DMS114 treated with DMSO at 0.1 percent for 48 hours (cell line): Measurements from ENCODE around the gene DGCR2.
"Not testable (repeated sequence)": the region's sequence is repeated elsewhere in the genome, so short reads cannot be mapped to it uniquely, and the experiment has no call there.

Source experiments
- DNase-seq: peaks from one replicate; lab custom pipeline; 2025; ENCODE audit not compliant: unreplicated experiment; lab: John Stamatoyannopoulos, UW

Gene DGCR2

GRCh38 chr22:19032898-19033567, 89.2 kb downstream of the DGCR2 start:
- DNase-seq = not testable (repeated sequence)

- not testable (repeated sequence) for DNase-seq
Observed at GRCh38 chr22:19032156-19032785, 89.9 kb downstream of the DGCR2 start.

DNA sequence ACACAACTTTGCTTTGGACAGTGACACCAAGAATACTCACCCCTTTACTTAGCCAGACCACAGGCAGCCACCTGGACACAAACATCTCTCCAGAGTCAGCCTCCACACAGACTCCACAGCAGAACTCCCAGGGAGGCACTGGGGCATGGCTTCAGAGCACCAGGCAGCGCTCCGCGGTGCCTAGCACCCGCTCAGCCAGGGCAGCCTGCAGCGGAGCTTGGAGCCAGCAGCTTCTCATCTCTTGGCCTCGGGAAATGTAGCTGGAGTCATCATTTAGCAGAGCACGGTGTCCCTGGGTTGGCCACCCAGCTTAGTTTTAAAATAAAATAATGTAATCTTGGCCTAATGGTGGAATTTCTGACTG, 91.3 kb downstream of the DGCR2 start:
- DNase-seq = not testable (repeated sequence)

DNA sequence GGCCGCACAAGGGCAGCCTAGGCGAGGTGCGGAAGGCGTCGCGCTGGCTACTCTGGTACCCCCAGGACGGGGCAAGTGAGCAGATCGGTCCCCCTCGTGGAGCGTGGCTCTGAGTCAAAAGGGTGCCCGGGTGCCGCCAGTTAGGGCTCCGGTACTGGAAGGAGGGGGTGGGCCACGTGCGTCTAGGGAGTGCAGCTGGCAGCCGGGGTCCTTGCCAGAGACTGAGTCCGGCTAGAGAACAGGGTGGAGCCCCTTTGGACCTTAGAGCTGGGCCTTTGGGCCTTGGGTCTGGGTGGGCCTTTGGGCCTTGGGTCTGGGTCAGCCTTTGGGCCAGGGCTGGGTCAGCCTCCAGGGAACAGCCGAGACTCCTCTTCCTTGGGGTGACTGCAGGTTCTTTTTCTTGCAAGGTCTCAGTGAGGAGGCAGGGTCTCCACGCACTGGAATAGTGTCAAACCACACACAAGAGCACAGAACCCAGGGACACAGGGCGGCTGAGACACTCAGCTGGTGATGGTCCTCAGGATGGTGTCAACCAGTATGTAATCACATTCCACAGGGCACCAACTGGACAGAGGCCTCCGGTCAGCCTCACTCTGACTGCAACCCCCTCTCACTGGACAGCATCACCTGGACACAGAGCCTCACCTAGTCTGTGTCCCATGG, 91.9 kb downstream of the DGCR2 start:
- DNase-seq = not testable (repeated sequence)

DNA sequence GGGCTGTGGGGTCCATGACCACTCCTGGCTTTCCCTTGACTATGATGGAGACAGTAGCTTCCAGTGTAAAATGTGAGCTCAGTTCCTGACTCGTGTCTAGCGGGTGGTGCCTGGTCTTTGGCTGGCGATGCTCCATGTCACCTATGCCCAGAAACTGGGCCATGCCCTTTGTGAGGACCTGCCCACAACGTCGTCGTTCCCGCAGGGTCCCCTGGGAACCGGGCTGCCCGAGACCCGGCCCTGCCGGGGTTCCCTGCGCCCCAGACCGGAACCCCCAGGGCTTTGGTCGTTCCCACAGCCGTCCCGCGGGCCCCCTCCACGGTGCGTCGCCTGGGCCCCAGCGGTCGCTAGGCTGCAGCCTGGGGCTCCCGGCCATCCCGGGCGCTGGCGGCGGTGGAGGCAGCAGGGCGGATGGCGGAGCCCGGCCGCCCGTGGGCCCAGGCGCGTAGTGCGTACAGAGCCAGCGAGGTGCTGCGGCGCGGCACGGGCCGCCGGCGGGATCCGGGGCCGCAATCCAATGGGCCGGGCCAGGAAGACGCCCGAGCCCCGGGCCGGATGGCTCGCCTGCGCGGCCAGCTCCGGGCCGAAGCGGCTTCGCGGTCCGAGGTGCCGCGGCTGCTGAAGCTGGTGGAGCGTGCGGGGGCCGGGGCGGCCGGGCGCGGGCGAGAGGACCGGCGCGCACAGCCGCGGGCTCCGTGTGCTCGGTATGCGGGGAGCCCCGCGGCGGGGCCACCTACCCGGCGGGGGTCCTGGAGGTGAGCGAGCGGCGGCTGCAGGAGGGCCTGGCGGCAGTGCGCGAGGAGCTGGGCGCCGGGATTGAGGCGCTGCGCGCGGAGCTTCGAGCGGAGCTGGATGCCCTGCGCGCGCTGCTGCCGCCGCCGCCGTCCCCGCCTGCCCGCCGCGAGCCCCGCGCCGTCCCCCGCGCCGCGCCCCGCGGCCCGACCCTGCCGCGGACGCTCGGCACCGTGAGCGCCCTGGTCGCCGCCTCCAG, 92.8 kb downstream of the DGCR2 start:
- DNase-seq = not testable (repeated sequence)

DNA sequence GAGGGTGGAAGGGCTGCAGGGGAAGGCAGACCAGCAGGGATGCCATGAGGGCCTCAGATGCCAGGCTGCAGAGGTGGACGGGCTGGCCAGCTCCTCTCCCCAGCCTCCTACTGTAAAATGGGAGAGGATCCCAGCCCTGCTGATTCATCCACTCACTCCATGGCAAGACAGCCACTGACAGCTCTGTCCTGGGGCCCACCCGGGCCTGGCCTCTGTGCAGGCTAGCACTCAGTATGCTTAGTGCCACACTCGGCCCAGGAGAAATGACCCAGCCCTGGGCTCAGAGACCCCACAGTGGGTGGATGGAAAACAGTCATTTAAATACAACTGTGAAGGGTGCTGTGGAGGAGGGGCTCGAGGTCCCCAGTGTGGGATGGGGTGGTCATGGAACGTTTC, 94.2 kb downstream of the DGCR2 start:
- DNase-seq = not testable (repeated sequence)

DNA sequence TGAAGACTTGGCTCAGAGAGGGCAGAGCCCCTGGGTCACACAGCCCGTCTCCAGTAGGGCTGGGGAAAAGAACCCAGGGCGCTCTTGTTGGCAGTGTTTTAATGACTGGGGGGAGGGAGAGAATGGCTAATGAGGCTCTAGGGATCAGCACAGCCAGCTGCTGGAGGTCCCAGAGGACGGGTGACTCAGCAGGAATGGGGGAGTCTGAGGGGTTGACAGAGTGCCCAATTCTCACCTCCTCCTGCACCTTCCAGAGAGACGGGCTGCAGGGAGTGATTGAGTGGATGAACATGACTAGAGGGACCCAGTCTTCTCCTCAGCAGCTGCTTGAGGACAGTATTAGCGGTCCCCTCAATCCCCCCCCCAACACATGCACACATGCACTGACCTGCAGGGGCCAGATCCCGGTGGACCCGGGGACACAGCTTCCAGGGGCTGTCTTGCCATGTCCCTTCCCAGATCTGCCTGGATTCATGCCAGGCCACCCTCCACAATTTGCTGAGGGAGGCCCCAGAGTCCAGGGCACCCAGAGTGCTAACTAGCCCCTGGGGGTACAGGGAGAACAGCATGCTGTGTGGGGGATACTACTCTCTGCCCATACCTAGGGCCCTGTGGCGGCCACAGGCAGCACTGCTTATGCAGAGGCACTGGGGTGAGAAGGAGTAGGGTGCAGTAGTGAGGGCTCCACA, 94.7 kb downstream of the DGCR2 start:
- DNase-seq = not testable (repeated sequence)

DNA sequence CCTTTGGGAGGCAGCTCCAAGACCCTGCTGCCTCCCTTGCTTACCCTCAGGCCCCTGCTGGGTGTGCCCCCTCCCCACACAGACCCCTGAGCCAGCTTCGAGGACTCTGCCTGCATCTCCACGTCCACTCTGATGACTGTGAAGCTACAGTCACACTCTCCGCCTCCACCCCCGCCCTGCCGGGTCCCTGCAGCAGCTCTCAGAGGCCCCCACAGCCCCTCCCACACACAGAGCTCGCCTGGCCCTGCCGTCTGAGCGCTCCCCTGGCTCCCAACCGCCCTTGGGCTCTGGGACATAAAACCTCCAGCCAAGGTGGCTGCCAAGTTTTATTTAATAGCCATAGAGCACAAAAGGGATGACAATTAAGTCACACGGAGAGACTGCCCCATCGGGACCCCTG, 96.1 kb downstream of the DGCR2 start:
- DNase-seq = not testable (repeated sequence)

GRCh38 chr22:19024956-19025489, 97.2 kb downstream of the DGCR2 start:
- not testable (repeated sequence) for DNase-seq

DNA sequence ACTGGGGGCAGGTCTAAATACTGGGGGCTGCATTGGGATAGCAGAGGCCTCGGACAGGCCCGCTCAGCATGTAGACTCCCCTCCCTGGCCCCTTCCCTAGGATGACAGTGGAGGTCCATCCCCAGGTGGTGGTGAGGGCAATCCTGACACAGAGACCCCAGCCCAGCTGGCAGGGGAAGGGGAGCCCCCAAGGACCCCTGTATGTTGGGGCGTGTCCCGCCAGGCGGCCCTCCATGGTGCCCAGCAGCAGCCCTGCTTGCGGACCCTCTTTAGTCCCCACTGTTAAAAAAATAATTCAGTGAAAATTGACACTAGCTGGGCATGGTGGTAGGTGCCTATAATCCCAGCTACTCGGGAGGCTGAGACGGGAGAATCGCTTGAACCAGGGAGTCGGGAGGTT, 98.3 kb downstream of the DGCR2 start:
- DNase-seq = not testable (repeated sequence)

GRCh38 chr22:19022755-19023154, 99.5 kb downstream of the DGCR2 start:
- no peak for DNase-seq

DNA sequence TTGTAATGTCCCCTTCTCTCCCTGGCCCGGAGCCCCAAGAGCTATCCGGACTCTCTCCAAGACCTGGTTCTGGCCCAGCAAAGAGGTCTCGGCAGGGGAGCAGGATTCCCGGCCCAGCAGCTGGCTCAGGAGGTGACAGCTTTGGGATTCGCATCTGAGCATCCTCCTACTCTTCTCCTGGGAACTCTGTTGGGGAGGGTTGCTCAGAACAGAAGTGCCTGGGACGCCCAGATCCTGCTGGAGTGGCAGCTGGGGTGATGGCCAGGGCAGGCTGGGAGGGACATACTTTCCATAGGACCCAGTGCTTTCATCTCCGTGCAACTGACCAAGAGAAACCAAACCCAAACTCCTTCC, 102.6 kb downstream of the DGCR2 start:
- DNase-seq = no peak

- DNase-seq = no peak
Observed at GRCh38 chr22:19019029-19019678, 103.1 kb downstream of the DGCR2 start.

GRCh38 chr22:19018256-19018655, 104.0 kb downstream of the DGCR2 start:
- no peak for DNase-seq

GRCh38 chr22:19016081-19016766, 106.0 kb downstream of the DGCR2 start:
- no peak for DNase-seq

DNA sequence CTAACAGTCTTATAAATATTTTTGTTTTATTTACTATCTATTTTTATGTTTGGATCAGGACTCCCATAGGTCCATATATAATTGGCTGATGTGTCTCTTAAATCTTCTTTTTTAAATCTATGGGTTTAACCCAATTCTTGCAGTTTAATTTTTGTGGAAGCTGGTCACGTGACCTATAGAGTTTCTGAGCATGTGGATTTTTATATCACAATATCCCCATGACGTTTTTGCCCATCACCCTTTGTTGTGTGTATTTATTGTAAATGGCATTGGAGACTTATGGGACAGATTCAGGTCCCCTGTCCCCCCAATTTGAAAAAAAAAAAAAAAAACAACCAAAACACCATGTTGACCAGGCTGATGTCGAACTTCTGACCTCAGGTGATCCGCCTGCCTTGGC, 107.3 kb downstream of the DGCR2 start:
- DNase-seq = no peak

- not testable (repeated sequence) for DNase-seq
Observed at GRCh38 chr22:19013881-19014598, 108.2 kb downstream of the DGCR2 start.

- DNase-seq = not testable (repeated sequence)
Observed at GRCh38 chr22:19013411-19013810, 108.8 kb downstream of the DGCR2 start.
